ENCODE data around the gene EBF3.

DNA sequence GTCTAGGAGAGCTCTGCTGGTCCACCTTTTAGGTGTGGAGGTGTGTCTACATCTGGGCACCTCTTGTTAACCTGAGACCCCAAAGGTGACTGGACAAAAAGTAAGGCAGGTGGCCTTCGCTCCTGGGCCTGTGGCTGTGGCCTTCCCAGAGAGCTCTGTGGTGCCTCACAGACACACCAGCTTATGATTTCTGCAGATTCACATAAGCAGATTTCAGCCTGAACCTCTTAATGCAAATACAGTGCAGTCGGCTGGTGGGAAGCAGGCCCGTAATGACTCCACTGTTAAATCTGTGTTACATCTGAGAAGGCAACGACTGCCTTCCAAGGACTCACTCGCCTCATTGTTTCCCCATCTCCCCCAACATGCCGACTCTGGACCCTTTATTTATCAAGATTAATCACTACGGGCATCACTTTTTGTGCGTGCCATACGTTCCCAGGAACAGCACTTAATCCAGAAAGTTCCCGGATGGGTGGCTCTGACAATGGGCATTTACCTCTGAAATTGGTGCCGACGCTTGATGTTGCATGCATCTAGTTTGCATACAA is 119.8 kb downstream of the EBF3 start:
- TF ChIP-seq POLR2A (IDR thresholded peaks at IDR 0.05; ENCODE audit: low read length), result no peak
- no peak for TF ChIP-seq GATA1 (IDR thresholded peaks at IDR 0.05; ENCODE audit: low read depth, low read length)
